Hepatic stellate cell (primary cell): ENCODE measurements around the gene SECISBP2.
"Not testable (repeated sequence)": the region's sequence is repeated elsewhere in the genome, so short reads cannot be mapped to it uniquely, and the experiment has no call there.

Experiments used
- DNase-seq: peaks from one replicate; pipeline ENCODE4 v3.0.0; 2011; ENCODE audit warnings: low spot score

Gene SECISBP2

DNA sequence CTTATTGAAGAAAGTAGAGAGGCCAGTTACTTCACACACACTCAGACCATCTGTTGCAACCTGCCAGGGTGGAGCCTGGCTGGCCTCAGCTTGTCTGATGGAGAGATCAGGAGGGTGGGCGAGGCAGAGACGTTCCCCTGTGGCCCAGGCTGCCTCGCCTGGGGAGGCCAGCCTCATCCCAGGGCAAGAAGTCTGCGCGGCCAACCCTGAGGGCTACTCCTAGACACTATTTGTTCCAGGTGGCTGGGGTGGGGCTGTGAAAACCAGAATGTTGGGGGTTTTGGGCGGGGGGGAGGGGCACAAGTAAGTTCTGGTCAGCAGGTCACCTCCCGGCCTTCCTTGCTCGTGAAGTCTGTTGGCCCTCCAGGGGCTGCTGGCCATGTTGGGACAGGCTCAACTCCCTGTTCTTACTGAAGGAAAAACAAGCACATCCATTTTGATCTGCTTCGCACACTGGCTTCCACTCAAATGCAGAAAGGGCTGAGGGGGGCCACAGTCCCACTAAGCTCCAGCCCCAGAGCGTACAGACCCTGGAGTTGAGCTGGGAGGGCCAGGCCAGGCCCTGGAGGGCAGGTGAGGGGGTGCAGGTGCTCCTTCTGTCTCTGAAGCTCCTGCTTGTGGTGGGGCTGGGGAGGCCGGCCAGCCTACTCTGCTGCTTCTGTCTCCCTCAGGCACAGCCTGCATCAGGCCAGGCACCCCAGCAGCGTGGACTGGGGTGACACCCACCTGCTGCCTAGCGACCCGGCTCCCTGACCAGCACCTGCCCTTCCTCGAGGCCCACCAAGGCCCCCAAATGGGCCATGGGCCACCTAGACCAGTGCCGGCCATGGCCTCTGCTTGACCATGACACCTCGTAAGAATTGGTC is 46.6 kb downstream of the SECISBP2 start:
- no peak for DNase-seq

DNA sequence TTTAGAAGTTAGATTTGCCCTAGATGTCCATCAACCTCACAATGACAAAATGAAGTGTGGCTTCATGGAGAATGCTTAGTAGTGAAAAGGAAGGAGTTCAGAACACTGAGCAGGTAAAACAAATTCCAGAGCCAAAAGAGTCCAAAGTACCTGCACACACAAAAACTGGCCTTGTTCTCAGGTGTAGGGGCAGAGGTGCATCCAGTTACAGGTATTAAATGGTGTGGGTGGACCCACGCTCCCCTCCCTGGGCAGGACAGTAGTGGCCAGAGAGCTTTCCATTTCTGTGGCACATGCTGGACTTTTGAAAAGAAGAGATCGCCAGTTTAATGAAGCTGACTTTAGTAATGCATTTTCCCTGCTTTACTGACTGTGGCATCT is 47.2 kb downstream of the SECISBP2 start:
- no peak for DNase-seq

DNA sequence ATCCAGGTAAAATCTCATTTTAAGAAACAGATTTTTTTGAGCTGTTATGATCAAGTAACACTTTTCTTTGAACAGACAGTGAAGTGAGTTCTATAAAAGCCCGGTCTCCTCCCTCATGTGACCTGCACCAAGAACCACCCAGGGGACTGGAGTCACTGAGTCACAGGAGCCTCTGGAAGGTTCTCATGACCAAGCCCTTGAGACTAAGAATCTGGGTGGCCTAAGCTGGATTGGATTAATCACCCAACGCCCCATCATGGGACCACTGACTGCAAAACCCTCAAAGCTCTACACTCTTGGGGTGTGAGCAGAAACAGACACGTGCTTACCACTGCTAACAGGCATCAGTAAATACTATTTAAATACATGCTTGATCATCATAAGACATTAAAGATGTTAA is 48.4 kb downstream of the SECISBP2 start:
- DNase-seq, result no peak

DNA sequence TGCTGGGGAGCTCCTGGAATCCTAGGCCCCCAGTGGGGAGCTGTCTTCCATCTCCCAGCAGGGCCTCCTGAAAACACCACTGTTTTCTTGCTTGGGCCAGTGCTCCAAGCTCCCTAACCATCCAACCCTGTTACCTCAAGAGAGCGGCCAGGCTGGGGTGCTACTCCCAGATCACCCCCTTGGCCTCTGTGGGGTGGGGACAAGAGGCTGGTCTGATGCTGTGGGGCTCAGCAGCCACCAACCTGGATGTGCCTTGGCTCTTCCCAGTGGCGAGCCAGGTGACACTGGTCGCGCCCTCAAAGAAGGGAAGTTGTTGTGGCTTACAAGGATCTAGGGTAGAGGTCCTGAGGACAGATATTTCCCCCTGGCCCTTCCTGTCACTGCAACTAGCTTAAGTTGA is 49.0 kb downstream of the SECISBP2 start:
- DNase-seq, result no peak

DNA sequence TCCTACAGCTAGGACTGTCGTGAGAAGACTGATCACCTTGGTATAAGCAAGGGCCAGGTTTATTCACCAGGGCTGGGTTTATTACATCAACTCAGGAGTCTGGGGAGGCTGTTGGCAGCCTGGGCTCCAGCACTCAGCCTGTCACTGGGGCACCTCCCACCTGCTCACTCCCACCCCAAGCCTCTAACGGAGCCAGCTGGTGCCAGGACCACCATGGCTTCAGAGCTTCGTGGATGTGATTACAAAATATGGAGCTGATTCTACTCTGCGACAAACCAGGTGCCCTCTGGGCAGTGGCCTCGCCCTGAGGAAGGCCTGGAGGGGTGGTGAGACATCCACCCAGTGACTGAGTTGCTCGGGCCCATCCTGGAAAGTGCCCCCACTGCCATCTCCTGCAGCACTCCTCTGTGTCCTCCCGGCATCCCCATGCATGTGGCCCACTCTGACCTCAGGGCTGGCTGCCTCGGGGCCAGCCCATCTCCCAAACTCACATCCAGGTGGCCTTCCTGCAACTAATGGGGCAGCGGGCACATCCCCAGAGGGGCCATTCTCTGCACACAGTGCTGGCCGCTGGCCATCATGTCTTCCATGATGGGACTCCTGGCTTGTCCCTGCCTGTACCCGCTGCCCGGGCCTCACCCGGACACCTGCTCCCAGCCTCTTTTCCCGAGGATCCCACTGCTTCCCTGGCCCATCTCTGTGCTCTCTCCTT is 49.6 kb downstream of the SECISBP2 start:
- DNase-seq, result no peak

DNA sequence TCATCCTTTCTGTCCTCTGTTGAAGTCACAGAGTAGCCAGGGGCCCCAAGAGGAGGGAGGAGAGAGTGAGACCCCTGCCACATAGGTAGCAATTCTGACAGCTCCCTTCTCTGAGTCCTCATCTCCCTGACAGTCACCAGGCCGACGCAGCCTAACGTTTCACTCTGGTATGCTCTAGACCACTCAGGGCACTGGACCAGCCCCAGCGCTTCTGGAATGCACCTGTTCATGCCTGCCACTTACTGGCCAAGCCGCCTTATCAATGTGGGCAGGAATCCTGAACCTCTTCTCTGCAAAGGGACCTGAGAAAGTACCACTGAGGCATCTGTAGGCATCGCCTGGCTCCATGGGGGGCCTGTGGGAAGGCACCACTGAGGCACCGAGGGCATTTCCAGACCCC is 50.2 kb downstream of the SECISBP2 start:
- DNase-seq, result no peak

DNA sequence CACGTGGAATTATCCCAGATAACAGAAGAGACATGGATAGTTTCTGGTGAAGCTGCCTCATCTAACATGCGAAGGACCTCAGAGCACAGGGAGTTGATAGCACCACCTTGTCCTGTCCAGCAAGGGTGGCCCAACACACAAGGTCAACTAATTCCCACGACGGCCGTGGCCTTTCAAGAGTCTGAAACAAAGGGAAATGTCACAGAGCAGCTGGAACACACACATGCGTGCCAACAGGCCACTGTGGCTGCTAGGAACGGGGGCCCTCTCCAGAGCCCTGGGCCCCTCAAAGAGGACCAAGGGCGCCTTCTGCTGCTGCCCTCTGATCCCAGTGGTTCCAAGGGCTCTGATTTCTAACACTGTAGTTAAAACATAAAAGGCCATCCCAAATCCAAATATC is 50.7 kb downstream of the SECISBP2 start:
- no peak for DNase-seq

DNA sequence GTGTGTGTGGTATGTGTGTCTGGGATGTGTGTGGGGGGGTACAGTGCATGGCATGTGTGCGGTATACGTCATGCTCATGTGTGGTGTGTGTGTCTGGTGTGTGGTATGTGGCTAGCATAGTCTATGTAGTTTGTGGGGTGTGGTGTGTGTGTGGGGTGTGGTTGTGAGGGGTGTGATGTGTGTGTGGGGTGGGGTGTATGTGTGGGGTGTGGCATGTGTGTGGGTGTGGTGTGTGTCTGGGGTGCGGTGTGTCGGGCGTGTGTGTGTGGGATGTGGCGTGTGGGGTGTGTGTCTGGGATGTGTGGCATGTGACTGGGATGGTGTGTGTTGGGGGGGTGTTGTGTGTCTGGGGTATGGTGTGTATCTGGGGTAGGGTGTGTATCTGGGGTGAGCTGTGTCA is 52.3 kb downstream of the SECISBP2 start:
- no peak for DNase-seq

DNA sequence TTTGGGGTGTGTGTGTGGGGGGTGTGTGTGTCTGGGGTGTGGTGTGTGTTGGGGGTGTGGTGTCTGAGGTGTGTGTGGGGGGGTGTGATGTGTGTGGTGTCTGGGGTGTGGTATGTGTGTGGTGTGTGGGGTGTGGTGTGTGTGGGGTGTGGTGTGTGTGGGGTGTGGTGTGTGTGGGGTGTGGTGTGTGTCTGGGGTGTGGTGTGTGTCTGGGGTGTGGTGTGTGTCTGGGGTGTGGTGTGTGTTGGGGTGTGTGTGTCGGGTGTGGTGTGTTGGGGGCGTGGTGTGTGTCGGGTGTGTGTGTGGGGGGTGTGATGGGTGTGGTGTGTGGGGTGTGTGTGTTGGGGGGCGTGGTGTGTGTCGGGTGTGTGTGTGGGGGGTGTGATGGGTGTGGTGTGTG is 53.5 kb downstream of the SECISBP2 start:
- not testable (repeated sequence) for DNase-seq

DNA sequence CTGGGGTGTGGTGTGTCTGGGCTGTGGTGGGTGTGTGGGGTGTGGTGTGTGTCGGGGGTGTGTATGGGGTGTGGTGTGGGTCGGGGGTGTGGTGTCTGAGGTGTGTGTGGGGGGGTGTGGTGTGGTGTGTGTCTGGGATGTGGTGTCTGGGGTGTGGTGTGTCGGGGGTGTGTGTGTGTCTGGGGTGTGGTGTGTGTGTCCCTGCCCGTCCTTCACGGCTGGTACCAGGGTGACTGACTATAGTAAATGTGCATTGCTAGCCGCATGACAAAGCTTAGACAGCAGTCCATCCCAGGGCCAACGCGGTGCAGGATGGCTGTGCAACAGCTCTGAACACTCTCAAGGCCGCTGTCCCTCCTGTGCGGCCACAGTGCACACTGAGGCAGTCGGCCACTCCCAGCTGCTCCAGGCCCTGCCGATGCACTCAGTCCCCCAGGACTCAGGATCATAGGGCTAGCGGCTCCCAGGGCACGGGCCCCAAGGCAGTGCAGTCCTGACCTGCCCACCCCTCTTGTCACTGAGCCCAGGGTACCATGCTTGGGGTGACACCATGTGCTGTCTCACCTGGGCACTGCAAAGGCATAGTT is 54.0 kb downstream of the SECISBP2 start:
- DNase-seq, result no peak

DNA sequence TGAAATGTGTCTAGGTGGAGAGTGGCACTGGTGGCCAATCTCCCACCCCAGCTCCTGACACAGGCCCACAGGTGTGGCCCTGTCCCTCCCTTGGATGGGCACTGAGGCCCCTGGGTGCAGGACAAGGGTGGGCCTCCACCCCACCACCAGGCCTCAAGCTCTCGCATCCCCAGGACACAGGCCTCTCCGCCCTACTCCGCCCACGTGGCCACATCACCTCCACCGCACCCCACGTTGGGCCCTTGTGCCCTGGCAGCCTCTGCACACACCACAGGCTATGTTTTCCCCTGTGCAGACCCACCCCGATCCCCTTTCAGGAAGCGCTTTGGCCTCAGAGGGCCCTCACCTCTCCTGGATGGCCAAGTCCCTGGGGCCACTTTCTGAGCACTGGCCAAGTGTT is 54.7 kb downstream of the SECISBP2 start:
- DNase-seq, result no peak

DNA sequence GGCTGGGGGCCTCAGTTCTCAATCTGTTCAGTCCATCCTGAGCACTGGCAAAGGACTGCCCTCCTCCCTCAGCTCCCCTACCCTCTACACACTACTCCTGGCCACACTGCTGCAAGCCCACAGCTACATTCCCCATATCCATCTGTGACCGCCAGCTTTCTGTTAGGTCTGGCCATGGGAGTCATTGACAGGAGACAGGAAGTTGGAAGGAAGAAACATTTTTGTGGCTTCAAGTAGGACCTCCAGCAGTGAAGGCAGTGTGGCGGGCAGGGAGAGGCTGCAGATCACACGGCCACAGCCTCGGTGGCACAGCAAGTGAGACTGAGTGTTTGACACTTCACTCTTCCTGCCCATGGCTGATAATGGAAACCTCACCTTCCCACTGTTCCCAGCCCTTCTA is 55.9 kb downstream of the SECISBP2 start:
- no peak for DNase-seq

DNA sequence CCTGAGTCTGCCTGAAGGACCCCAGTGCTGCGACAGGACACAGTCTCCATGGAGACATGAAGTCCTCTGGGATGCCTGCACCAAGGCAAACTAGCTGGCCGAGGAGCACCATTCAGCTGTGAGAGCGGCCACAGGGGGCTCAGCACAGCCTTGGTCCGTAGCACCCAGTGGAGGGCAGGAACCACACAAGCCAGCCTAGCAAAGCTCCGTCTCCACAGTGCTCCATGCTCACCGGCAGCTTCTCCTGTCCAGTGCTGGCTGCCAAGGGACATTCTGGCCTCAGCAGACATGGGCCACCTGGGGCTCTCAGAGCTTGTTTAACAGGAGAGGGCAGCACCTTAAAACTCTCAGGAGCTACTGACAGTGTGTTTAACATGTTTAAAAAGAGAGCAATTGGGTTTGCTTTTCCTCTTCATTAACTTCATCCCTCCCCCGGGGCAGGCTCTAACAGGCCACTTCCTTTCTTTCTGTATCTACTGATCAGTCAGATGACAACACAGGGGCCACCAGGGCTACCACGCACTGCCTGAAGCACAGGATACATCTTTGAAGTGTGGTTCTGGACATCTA is 57.0 kb downstream of the SECISBP2 start:
- DNase-seq, result no peak

DNA sequence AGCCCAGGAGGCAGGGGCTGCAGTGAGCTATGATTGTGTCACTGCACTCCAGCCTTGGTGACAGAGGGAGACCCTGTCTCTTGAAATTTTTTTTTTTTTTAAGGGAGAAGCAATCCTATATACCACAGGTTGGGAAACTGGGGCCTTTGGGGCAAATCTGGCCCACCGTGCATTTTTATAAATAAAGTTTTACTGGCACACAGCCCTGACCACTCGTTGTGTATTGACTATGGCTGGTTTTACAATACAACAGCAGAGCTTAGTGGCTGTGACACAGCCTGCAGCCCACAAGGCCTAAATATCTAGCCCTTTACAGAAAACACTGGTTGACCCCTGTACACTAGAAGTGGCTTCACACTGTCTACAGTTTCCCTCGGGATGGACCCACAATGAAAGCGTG is 58.0 kb downstream of the SECISBP2 start:
- no peak for DNase-seq

DNA sequence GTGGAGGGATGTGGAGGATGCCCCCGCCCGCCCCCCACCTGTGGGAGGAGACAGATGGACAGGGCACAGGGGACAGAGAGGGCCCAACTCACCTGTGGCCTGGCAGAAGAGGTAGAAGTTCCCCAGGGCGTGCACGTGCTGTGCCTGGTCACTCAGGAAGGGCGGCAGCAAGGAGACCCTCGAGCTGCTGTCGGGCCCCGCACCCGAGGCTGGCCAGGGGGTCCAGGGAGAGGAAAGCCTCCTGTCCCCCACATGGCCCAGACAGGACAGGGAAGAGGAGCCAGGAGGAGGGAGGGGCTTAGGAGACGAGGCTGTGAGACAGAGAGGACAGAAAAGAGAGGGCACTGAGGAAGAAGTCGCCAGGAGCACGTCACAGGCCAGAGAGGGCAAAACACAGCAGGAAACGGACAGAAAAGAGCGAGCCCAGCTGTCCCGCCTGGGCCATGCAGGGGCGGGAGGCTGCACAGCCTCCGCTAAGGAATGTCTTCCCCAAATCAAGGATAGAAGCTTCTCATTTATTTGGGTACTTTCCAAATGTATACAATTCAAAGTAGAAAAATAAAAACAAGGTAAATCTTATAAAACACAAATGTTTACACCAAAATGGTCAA is 58.5 kb downstream of the SECISBP2 start:
- DNase-seq, result no peak

DNA sequence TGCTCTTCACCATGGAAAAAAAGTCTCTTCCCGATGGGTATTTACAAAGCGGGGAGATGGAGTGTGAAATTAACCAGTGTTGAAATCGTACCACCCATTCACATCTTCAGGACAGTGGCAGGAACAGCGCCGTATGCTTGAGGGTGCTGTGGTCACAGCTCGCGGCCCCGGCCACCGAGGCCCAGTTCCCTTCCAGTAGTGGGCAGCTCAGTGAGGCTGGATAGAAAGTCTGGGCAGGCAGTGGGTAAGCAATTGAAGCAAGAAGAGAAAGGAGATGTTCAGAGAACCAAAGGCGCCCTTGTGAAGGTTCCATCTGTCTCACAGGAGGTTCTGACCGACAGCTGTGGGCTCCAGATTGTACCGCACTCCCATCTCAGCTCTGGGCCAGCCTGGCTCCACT is 59.1 kb downstream of the SECISBP2 start:
- DNase-seq, result no peak

DNA sequence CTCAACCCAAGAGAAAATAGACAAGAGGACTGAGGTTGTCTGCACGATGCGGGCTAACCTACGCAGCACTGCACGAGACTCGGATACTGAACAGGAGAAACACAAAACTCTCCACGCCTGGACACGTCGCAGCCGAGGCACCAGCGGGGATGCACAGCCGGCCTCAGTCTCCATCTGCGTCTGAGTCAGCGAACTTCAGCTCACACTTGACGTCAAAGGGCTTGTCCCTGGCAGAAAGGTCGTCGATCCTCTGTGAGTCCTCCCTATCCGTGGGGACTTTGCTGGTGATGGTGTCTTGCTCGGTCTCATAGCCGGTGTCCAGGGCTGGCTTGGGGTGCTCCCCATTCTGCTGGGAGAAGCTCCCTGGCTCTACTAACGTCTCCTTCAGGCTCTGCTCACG is 60.2 kb downstream of the SECISBP2 start:
- DNase-seq, result no peak

DNA sequence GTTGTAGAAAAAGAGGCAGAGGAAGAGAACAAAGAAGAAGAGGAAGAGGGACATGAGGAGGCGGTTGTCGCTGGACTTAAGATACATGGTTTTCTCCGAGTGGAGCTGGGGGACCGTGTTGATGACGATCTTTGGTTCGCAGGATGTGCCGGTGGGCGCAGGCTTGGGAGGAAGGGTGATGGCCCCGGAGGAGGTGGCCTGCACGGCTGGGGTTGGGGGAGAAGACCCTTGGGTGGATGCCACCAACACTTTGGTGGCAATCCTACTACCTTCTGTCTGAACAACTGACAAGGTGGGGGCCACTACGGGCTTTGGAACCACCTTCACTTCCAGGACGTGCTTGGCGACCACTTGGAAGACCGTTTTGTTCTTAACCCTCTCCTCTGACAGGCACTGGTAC is 60.7 kb downstream of the SECISBP2 start:
- no peak for DNase-seq

DNA sequence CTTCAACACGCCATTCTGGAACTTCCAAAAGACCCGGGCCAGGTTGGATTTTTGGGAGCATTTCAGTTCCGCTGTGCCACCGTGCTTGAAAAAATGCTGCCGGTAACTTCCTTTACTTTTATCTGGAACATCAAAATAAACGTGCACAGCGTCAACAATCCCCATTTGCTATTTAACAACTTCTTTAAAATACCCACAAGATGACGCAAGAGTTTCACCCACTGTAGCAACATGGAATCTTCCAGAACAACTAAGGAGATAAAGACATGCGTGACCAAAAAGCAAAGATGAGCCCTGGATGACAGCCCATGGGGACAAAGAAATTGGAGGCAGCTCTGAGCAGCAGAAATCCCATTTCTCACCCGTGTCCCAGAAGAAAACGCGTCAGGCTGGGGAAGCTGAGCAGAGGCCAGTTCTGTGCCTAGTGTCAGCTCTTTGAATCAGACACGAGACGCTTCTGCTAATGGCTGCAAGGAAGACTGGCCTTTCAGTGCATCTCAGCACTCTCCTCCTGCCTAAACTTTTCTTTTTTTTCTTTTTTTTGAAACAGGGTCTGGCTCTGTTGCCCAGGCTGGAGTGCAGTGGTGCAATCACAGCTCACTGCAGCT is 61.3 kb downstream of the SECISBP2 start:
- DNase-seq, result no peak

DNA sequence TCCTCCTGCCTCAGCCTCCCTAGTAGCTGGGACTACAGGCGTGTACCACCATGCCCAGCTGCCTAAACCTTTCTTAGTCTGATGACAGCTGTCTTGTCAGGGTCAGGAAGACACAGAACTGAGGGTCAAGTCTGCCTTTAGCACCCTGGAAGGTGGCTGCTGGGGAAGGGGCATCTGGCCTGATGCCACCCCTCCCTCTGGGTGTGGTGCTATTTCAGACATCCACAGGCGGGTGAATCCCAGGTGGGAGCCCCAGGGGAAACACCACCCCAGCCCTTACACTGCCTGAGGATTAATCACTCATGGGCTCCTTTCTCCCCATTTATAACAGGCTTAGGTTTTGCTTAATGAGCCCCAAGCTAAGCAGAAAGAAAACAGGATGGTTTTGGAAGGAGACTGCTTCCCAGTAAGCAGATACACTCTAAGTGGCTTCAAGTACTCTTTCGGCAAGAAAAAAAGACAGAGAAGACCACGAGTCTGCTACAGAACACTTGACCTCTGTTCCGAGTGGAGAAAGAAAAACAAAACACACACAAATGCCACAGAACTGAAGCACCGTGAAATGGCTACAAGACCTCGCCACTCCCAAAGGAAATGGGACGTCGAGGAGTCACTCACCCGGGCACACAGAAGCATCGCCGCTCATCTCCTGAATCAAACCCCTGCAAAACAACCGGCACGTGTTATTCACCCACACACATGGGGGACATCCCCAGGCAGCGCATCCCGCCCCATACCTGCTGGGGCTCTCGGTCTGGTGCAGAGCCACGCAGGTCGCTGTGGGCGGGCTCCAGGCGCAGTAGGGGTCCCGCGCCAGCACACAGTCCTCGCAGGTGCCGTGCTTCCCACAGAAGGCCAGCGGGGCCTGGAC is 62.4 kb downstream of the SECISBP2 start:
- no peak for DNase-seq

DNA sequence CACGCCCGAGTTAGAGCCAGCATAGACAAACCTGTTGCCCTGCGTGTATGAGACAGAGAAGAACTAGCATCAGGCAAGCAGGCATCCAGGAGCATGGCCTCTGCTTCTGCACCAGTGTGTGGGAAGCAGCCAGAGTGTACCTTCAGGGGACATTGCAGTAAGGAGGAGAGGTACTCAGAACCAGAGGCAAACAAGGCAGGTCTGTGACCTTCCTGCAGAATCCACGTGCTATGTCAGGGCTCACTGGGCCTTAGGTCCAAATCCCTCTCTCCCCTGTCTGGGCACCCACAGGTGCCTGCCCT is 63.0 kb downstream of the SECISBP2 start:
- no peak for DNase-seq
